ENCODE measurements around the gene MAPK1. TPM values are rescaled to one million over a fixed set of nuclear protein-coding genes. Genes with fewer than 3 reads are reported as not detected.
"Not testable (repeated sequence)": the region's sequence is repeated elsewhere in the genome, so short reads cannot be mapped to it uniquely, and the experiment has no call there.

MAPK1 gene
- total and polyA plus RNA-seq, 4 donors: 87.7 to 183 (median 136) TPM

GRCh38 chr22:21815958-21816357, 51.5 kb downstream of the MAPK1 start:
- DNase-seq (ENCODE audit: low read depth in 4 of 6, low spot score in 6 of 6): no peak
- H3K4me1 ChIP-seq (ENCODE audit: control insufficient read depth, insufficient read depth, low read length): peaks cover 6% of the 10 kb centered on the region
- no peak overlapping the region for H3K4me3 ChIP-seq (ENCODE audit: low read depth, low read length)
- WGBS (ENCODE audit: insufficient coverage): no CpG with 5 or more reads among the region's 2 CpGs
- H3K27ac ChIP-seq (ENCODE audit: low read depth, low read length): no peak overlapping the region
- H3K9me3 ChIP-seq (ENCODE audit: control insufficient read depth, insufficient read depth, low read length): no peaks in the 10 kb centered on the region
- no peaks in the 10 kb centered on the region for H3K27me3 ChIP-seq (ENCODE audit: control insufficient read depth, insufficient read depth, low read length)
- H3K36me3 ChIP-seq (ENCODE audit: control insufficient read depth, insufficient read depth, low read length): peaks cover 3% of the 10 kb centered on the region

DNA sequence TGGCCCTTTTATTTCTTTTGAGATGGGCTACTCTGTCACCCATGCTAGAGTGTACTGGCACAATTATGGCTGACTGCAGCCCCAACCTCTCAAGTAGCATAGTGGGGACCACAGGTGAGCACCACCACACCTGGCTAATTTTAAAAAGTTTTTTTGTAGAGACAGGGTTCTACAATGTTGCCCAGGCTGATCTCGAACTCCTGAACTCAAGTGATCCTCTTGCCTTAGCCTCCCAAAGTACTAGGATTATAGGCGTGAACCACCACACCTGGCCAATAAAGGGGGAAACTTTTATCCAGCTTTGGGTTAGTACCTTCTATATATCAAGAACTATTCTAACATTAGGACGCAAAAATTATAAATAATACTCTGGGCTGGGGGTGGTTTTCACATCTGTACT, 52.1 kb downstream of the MAPK1 start:
- Histone ChIP-seq H3K4me3 (ENCODE audit: low read depth, low read length) (no peak overlapping the region), H3K9me3 (ENCODE audit: control insufficient read depth, insufficient read depth, low read length) (no peaks in the 10 kb centered on the region), H3K27ac (ENCODE audit: low read depth, low read length) (no peak overlapping the region), H3K36me3 (ENCODE audit: control insufficient read depth, insufficient read depth, low read length) (peaks cover 3% of the 10 kb centered on the region), H3K27me3 (ENCODE audit: control insufficient read depth, insufficient read depth, low read length) (no peaks in the 10 kb centered on the region), H3K4me1 (ENCODE audit: control insufficient read depth, insufficient read depth, low read length) (peaks cover 6% of the 10 kb centered on the region)
- no CpG with 5 or more reads among the region's 3 CpGs for WGBS (ENCODE audit: insufficient coverage)
- no peak for DNase-seq (ENCODE audit: low read depth in 4 of 6, low spot score in 6 of 6)

GRCh38 chr22:21811982-21812381, 55.5 kb downstream of the MAPK1 start:
- no peaks in the 10 kb centered on the region for H3K4me1 ChIP-seq (ENCODE audit: control insufficient read depth, insufficient read depth, low read length)
- WGBS (ENCODE audit: insufficient coverage): no CpG with 5 or more reads among the region's 1 CpG
- H3K4me3 ChIP-seq (ENCODE audit: low read depth, low read length): no peak overlapping the region
- H3K27me3 ChIP-seq (ENCODE audit: control insufficient read depth, insufficient read depth, low read length): no peaks in the 10 kb centered on the region
- H3K36me3 ChIP-seq (ENCODE audit: control insufficient read depth, insufficient read depth, low read length): peaks cover 3% of the 10 kb centered on the region
- H3K9me3 ChIP-seq (ENCODE audit: control insufficient read depth, insufficient read depth, low read length): no peaks in the 10 kb centered on the region
- no peak overlapping the region for H3K27ac ChIP-seq (ENCODE audit: low read depth, low read length)
- DNase-seq (ENCODE audit: low read depth in 4 of 6, low spot score in 6 of 6): no peak

- H3K4me1 ChIP-seq (ENCODE audit: control insufficient read depth, insufficient read depth, low read length): peaks cover 5% of the 10 kb centered on the region
- no peaks in the 10 kb centered on the region for H3K9me3 ChIP-seq (ENCODE audit: control insufficient read depth, insufficient read depth, low read length)
- H3K4me3 ChIP-seq (ENCODE audit: low read depth, low read length): no peak overlapping the region
- WGBS (ENCODE audit: insufficient coverage): 46% methylated on average over 5 of the region's 6 CpGs
- H3K36me3 ChIP-seq (ENCODE audit: control insufficient read depth, insufficient read depth, low read length): peaks cover 18% of the 10 kb centered on the region
- H3K27me3 ChIP-seq (ENCODE audit: control insufficient read depth, insufficient read depth, low read length): no peaks in the 10 kb centered on the region
- no peak overlapping the region for H3K27ac ChIP-seq (ENCODE audit: low read depth, low read length)
- no peak for DNase-seq (ENCODE audit: low read depth in 4 of 6, low spot score in 6 of 6)
These were observed 59.6 kb downstream of the MAPK1 start for GRCh38 chr22:21807544-21808529.

GRCh38 chr22:21805325-21805724, 62.1 kb downstream of the MAPK1 start:
- H3K27me3 ChIP-seq (ENCODE audit: control insufficient read depth, insufficient read depth, low read length); H3K9me3 ChIP-seq (ENCODE audit: control insufficient read depth, insufficient read depth, low read length); DNase-seq (ENCODE audit: low read depth in 4 of 6, low spot score in 6 of 6); H3K4me3 ChIP-seq (ENCODE audit: low read depth, low read length); H3K27ac ChIP-seq (ENCODE audit: low read depth, low read length); H3K4me1 ChIP-seq (ENCODE audit: control insufficient read depth, insufficient read depth, low read length): not testable (repeated sequence)
- peaks cover 30% of the 10 kb centered on the region for H3K36me3 ChIP-seq (ENCODE audit: control insufficient read depth, insufficient read depth, low read length)
- no CpG with 5 or more reads among the region's 8 CpGs for WGBS (ENCODE audit: insufficient coverage)

DNA sequence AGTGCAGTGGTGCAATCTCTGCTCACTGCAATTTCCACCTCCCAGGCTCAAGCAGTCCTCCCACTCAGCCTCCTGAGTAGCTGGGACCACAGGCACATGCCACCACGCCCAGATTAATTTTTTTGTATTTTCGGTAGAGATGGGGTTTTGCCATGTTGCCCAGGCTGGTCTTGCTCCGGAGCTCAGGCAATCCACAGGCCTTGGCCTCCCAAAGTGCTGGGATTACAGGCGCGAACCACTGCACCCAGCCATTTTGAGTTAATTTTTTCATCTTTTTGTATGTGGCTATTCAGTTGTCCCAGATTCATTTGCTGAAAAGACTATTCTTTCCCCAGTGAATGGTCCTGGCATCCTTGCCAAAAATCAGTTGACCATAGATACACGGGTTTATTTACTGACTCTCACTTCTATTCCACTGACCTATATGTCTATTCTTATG, 63.6 kb downstream of the MAPK1 start:
- H3K27ac ChIP-seq (ENCODE audit: low read depth, low read length): no peak overlapping the region
- H3K4me3 ChIP-seq (ENCODE audit: low read depth, low read length): no peak overlapping the region
- 55% methylated on average over 2 of the region's 6 CpGs for WGBS (ENCODE audit: insufficient coverage)
- H3K27me3 ChIP-seq (ENCODE audit: control insufficient read depth, insufficient read depth, low read length): no peaks in the 10 kb centered on the region
- peaks cover 5% of the 10 kb centered on the region for H3K4me1 ChIP-seq (ENCODE audit: control insufficient read depth, insufficient read depth, low read length)
- peaks cover 30% of the 10 kb centered on the region for H3K36me3 ChIP-seq (ENCODE audit: control insufficient read depth, insufficient read depth, low read length)
- no peaks in the 10 kb centered on the region for H3K9me3 ChIP-seq (ENCODE audit: control insufficient read depth, insufficient read depth, low read length)
- DNase-seq (ENCODE audit: low read depth in 4 of 6, low spot score in 6 of 6): peak in 1 of 6 donors; percentile 31

DNA sequence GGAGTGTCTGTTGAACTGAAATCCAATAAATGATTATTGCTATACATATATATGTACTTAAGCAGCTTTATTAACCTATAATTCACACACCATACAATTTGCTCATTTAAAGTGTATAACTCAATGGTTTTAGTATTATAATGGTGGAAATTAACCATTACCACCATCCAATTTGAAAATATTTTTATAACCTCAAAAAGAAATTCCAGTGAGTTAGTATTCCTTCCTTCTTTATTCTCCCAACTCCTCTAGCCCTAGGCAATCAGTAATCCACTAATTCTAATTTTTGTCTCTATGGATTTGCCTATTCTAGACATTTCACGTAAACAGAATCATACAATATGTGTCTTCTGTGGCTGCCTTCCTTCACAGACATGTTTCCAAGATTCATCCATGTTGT, 64.8 kb downstream of the MAPK1 start:
- DNase-seq (ENCODE audit: low read depth in 4 of 6, low spot score in 6 of 6): no peak
- Histone ChIP-seq H3K27ac (ENCODE audit: low read depth, low read length) (no peak overlapping the region), H3K4me3 (ENCODE audit: low read depth, low read length) (no peak overlapping the region), H3K9me3 (ENCODE audit: control insufficient read depth, insufficient read depth, low read length) (no peaks in the 10 kb centered on the region), H3K36me3 (ENCODE audit: control insufficient read depth, insufficient read depth, low read length) (peaks cover 38% of the 10 kb centered on the region), H3K27me3 (ENCODE audit: control insufficient read depth, insufficient read depth, low read length) (no peaks in the 10 kb centered on the region), H3K4me1 (ENCODE audit: control insufficient read depth, insufficient read depth, low read length) (peaks cover 8% of the 10 kb centered on the region)
- WGBS (ENCODE audit: insufficient coverage): 100% methylated on average over 1 of the region's 1 CpG

- Histone ChIP-seq H3K27me3 (ENCODE audit: control insufficient read depth, insufficient read depth, low read length) (no peaks in the 10 kb centered on the region), H3K4me3 (ENCODE audit: low read depth, low read length) (no peak overlapping the region), H3K4me1 (ENCODE audit: control insufficient read depth, insufficient read depth, low read length) (peaks cover 8% of the 10 kb centered on the region), H3K36me3 (ENCODE audit: control insufficient read depth, insufficient read depth, low read length) (peaks cover 38% of the 10 kb centered on the region), H3K27ac (ENCODE audit: low read depth, low read length) (no peak overlapping the region), H3K9me3 (ENCODE audit: control insufficient read depth, insufficient read depth, low read length) (no peaks in the 10 kb centered on the region)
- no peak for DNase-seq (ENCODE audit: low read depth in 4 of 6, low spot score in 6 of 6)
- 96% methylated on average over 9 of the region's 9 CpGs for WGBS (ENCODE audit: insufficient coverage)
These were observed 65.4 kb downstream of the MAPK1 start for GRCh38 chr22:21802056-21802455.

DNA sequence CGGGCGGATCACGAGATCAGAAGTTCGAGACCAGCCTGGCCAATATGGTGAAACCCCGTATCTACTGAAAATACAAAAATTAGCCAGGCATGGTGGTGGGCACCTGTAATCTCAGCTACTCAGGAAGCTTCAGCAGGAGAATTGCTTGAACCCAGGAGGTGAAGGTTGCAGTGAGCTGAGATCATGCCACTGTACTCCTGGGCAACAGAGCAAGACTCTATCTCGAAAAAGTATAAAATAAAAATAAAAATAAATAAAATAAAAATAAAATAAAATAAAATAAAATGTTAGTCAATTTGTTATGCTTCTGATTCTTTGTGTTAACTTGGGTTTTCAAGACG, 66.2 kb downstream of the MAPK1 start:
- H3K4me3 ChIP-seq (ENCODE audit: low read depth, low read length); DNase-seq (ENCODE audit: low read depth in 4 of 6, low spot score in 6 of 6); H3K9me3 ChIP-seq (ENCODE audit: control insufficient read depth, insufficient read depth, low read length); H3K27ac ChIP-seq (ENCODE audit: low read depth, low read length); H3K27me3 ChIP-seq (ENCODE audit: control insufficient read depth, insufficient read depth, low read length): not testable (repeated sequence)
- 100% methylated on average over 4 of the region's 7 CpGs for WGBS (ENCODE audit: insufficient coverage)
- Histone ChIP-seq H3K36me3 (ENCODE audit: control insufficient read depth, insufficient read depth, low read length) (peaks cover 38% of the 10 kb centered on the region), H3K4me1 (ENCODE audit: control insufficient read depth, insufficient read depth, low read length) (peaks cover 10% of the 10 kb centered on the region)
